ENCODE results near the gene KRT4. TPM values are rescaled to one million over a fixed set of nuclear protein-coding genes. Genes with fewer than 3 reads are reported as not detected.

Gene KRT4
- total RNA-seq, 4 donors from 2014 or later: not detected

DNA sequence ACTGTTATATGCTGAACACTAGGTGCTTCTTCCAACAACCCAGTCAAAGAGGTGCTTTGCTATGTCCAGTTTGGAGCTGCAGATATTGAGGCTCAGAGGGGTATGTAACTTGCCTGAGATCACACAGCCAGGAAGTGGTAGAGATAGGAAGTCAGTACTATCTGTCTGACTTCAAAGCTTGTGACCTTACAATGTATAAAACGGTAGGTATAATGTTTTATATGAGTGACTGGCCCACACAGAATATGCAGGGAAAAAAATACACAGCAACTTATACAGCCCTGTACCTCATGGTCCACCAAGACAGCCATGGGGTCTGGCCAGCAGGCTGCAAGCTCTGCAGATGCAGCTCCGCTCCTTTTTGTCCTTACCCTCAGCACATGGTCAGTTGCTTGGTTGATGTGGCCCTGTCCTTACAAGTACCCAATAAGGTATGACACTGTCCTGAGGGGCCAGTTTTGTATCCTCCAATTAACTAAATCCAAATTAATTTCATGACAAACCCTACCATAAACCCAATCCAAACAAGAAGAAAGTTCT, 3.9 kb upstream of the KRT4 start:
- Histone ChIP-seq H3K9me3 (no peaks in the 10 kb centered on the region), H3K4me1 (no peaks in the 10 kb centered on the region), H3K36me3 (no peaks in the 10 kb centered on the region), H3K27me3 (no peaks in the 10 kb centered on the region), H3K4me3 (no peak overlapping the region), H3K27ac (no peak overlapping the region)
- 70 to 83% methylated on average over 2 of the region's 2 CpGs for WGBS, 2 donors
- TF ChIP-seq POLR2A (IDR thresholded peaks at IDR 0.05) (no peak), EP300 (IDR thresholded peaks at IDR 0.05) (no peak)
- TF ChIP-seq, protein P1, sequence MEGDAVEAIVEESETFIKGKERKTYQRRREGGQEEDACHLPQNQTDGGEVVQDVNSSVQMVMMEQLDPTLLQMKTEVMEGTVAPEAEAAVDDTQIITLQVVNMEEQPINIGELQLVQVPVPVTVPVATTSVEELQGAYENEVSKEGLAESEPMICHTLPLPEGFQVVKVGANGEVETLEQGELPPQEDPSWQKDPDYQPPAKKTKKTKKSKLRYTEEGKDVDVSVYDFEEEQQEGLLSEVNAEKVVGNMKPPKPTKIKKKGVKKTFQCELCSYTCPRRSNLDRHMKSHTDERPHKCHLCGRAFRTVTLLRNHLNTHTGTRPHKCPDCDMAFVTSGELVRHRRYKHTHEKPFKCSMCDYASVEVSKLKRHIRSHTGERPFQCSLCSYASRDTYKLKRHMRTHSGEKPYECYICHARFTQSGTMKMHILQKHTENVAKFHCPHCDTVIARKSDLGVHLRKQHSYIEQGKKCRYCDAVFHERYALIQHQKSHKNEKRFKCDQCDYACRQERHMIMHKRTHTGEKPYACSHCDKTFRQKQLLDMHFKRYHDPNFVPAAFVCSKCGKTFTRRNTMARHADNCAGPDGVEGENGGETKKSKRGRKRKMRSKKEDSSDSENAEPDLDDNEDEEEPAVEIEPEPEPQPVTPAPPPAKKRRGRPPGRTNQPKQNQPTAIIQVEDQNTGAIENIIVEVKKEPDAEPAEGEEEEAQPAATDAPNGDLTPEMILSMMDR (IDR thresholded peaks at IDR 0.05): no peak
- DNase-seq (ENCODE audit: low spot score in 2 of 2): no peak

DNA sequence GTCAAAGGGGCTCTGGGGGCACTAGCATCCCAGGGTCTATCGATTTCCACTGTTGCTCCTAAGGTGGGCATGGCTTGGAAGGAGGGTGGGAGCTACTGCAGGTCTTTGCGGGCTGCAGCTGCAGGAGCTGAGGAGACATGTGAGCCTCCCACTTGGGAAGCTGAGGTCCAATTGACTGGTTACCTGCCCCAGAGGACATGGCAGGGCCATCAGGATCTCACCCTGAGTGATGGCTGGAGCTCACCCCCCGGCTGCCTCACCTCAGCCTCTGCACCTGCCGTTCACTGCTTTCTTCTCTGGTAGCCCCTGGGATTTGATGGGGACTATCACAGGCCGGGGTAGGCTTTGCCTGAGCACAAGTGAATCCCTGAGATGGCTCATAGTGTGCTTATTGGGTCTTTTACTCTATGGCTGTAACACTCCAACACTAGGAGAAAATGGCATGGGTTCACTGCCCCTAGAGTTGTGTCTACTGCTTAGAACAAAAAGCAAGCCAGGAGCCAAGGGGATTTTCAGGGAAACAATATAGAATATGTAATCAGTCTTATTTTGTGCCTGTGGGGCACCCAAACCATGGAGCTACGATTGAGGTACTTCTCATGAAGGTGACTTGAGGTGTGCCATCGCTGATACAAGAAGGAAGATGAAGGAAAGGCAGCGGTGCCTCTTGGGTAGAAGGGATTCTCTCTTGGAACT, 3.2 kb upstream of the KRT4 start:
- no peak overlapping the region for H3K4me3 ChIP-seq
- H3K9me3 ChIP-seq: no peaks in the 10 kb centered on the region
- no peaks in the 10 kb centered on the region for H3K27me3 ChIP-seq
- no peaks in the 10 kb centered on the region for H3K36me3 ChIP-seq
- H3K27ac ChIP-seq: no peak overlapping the region
- TF ChIP-seq POLR2A (IDR thresholded peaks at IDR 0.05) (no peak), EP300 (IDR thresholded peaks at IDR 0.05) (no peak)
- TF ChIP-seq, protein P1 (IDR thresholded peaks at IDR 0.05): no peak
- DNase-seq (ENCODE audit: low spot score in 2 of 2): no peak
- H3K4me1 ChIP-seq: no peaks in the 10 kb centered on the region
- WGBS, 2 donors: 87 to 91% methylated on average over 8 of the region's 8 CpGs

DNA sequence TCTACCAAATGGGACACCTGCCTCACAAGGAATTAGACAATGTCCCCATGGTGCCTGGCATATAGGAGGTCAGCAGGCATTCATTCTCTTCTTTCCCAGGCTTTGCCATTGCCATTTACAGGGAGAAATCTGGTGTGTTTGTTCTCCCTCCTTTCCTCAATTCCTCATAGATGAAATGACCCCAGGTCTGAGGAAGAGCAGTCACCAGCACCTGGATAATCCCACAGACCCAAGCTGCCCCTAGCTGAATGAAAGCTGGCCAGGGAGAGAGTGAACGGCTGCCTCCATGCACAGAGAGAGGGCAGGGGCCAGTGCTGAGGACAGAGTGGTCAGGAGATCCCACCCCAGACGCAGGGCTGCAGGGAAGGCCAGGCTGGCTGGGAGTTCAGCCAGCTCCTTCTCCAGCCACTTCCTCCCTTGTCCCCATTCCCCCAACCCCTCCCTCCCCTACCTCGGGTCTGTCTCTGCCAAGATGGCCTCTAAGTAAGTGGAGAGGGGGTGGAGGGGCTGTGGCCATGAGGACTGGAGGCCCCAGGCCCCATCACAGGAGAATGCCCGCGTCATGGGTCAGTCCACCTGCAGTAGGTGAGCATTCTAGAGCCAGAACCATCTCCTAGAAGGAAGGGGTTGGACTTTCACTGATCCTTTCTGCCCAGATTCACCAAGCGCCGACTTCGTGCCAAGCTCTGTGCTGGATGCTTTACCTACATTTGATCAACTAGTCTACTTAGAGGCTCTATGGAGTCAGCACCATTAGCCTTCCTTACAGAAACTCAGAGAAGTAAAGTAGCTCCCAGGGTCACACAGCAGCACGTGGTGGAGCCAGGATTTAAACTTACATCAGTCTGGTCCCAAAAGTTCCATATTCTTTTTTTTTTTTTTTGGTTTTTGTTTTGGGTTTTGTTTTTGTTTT, 2.0 kb upstream of the KRT4 start:
- 64 to 69% methylated on average over 9 of the region's 9 CpGs for WGBS, 2 donors
- no peak overlapping the region for H3K27ac ChIP-seq
- H3K36me3 ChIP-seq: no peaks in the 10 kb centered on the region
- no peaks in the 10 kb centered on the region for H3K9me3 ChIP-seq
- DNase-seq (ENCODE audit: low spot score in 2 of 2): no peak
- H3K27me3 ChIP-seq: no peaks in the 10 kb centered on the region
- no peak for TF ChIP-seq POLR2A (IDR thresholded peaks at IDR 0.05)
- TF ChIP-seq EP300 (IDR thresholded peaks at IDR 0.05): no peak
- TF ChIP-seq, protein P1 (IDR thresholded peaks at IDR 0.05): no peak
- no peaks in the 10 kb centered on the region for H3K4me1 ChIP-seq
- no peak overlapping the region for H3K4me3 ChIP-seq

DNA sequence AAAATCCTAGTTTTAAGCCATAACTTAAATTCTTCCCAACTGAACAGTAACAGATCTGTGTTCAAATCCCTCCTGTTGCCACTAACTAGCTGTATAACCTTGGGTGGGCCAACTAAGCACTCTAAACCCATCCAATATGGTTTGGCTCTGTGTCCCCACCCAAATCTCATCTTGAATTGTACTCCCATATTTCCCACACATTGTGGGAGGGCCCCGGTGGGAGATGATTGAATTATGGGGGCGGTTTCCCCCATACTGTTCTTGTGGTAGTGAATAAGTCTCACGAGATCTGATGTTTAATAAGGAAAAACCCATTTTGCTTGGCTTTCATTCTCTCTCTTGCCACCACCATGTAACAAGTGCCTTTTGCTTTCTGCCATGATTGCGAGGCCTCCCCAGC, 1.2 kb upstream of the KRT4 start:
- Histone ChIP-seq H3K36me3 (no peaks in the 10 kb centered on the region), H3K27ac (no peak overlapping the region), H3K9me3 (no peaks in the 10 kb centered on the region), H3K4me1 (no peaks in the 10 kb centered on the region), H3K27me3 (no peaks in the 10 kb centered on the region), H3K4me3 (no peak overlapping the region)
- DNase-seq (ENCODE audit: low spot score in 2 of 2): no peak
- TF ChIP-seq POLR2A (IDR thresholded peaks at IDR 0.05) (no peak), EP300 (IDR thresholded peaks at IDR 0.05) (no peak)
- TF ChIP-seq, protein P1 (IDR thresholded peaks at IDR 0.05): no peak
- WGBS, 2 donors: 83 to 86% methylated on average over 4 of the region's 4 CpGs

DNA sequence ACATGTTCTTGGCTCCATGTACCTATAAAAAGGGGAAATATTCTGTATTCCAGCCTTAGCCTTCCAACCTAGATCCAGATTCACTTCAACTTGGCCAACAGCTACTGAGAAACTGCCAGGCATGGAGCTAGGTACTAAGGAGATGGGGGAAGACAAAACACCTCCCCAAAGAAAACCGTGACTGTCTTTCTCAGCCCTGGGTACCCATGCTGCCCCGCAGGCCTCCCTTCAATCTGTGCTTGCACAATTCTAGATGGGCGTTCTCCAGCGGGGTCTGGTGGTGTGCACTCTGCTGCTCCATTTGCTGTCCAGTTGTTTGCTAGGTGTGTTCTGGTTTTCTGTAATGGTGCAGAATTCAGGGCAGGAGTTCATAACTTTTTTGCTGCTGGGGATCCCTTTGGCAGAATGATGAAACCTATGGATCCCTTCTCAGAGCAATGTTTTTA, 817 bp upstream of the KRT4 start:
- no peaks in the 10 kb centered on the region for H3K27me3 ChIP-seq
- no peak overlapping the region for H3K4me3 ChIP-seq
- no peaks in the 10 kb centered on the region for H3K36me3 ChIP-seq
- no peaks in the 10 kb centered on the region for H3K9me3 ChIP-seq
- TF ChIP-seq EP300 (IDR thresholded peaks at IDR 0.05) (no peak), POLR2A (IDR thresholded peaks at IDR 0.05) (no peak)
- TF ChIP-seq, protein P1 (IDR thresholded peaks at IDR 0.05): no peak
- no peaks in the 10 kb centered on the region for H3K4me1 ChIP-seq
- no peak overlapping the region for H3K27ac ChIP-seq
- DNase-seq (ENCODE audit: low spot score in 2 of 2): no peak
- WGBS, 2 donors: 87 to 97% methylated on average over 4 of the region's 4 CpGs

All from tibial nerve (tissue), 4 donors.